Muscle layer of colon (tissue), 2 donors: ENCODE measurements around the gene MCCD1.

Experiments used
- H3K27ac ChIP-seq: one replicate; pipeline ENCODE4 v1.7.0; 2013; ENCODE audit warnings: low read depth, mild to moderate bottlenecking, low read length, moderate library complexity
- H3K27me3 ChIP-seq, 2 donors: one replicate each; pipeline ENCODE4 v1.7.0; 2013; ENCODE audit warnings: low read length in 2 of 2, mild to moderate bottlenecking in 2 of 2; ENCODE audit not compliant: insufficient read depth in 2 of 2, control insufficient read depth in 1 of 2
- H3K36me3 ChIP-seq: one replicate; pipeline ENCODE4 v1.7.0; 2013; ENCODE audit warnings: mild to moderate bottlenecking, low read length; ENCODE audit not compliant: insufficient read depth
- H3K4me1 ChIP-seq: one replicate; pipeline ENCODE4 v1.7.0; 2013; ENCODE audit warnings: mild to moderate bottlenecking, low read length; ENCODE audit not compliant: insufficient read depth
- H3K4me3 ChIP-seq, 2 donors: one replicate each; pipeline ENCODE4 v1.7.0; 2013; ENCODE audit warnings: low read length in 2 of 2, low read depth in 1 of 2, mild to moderate bottlenecking in 1 of 2, moderate library complexity in 1 of 2
- H3K9ac ChIP-seq: one replicate; pipeline ENCODE4 v1.7.0; 2013; ENCODE audit warnings: low read length
- H3K9me3 ChIP-seq: one replicate; pipeline ENCODE4 v1.7.0; 2013; ENCODE audit warnings: mild to moderate bottlenecking, low read length
- donor health status: abdominal sarcoma.
- donor health status: Adenocarcinoma of cecum.

Gene MCCD1

DNA sequence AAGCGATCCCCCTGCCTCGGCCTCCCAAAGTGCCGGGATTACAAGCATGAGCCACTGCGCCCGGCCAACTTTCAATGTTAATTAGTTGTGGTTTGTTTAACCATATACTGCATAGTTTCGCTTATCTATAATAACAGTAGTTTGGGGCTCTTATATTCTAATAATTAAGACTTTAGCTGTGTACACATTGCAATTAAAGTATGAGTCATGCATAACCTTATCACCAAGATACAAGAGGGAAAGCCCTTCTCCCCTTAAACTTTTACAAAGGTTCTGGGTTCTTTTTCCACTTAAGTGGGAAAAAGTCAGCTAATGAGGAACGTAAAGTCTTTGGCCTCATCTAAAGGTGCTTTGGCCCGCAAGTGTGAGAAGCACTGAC is 3.2 kb upstream of the MCCD1 start:
- H3K9ac ChIP-seq = no peak overlapping the region
- no peaks in the 10 kb centered on the region for H3K4me1 ChIP-seq
- H3K4me3 ChIP-seq = no peak overlapping the region
- no peaks in the 10 kb centered on the region for H3K27me3 ChIP-seq
- H3K27ac ChIP-seq = no peak overlapping the region
- H3K9me3 ChIP-seq = no peaks in the 10 kb centered on the region
- peaks cover 10% of the 10 kb centered on the region for H3K36me3 ChIP-seq

DNA sequence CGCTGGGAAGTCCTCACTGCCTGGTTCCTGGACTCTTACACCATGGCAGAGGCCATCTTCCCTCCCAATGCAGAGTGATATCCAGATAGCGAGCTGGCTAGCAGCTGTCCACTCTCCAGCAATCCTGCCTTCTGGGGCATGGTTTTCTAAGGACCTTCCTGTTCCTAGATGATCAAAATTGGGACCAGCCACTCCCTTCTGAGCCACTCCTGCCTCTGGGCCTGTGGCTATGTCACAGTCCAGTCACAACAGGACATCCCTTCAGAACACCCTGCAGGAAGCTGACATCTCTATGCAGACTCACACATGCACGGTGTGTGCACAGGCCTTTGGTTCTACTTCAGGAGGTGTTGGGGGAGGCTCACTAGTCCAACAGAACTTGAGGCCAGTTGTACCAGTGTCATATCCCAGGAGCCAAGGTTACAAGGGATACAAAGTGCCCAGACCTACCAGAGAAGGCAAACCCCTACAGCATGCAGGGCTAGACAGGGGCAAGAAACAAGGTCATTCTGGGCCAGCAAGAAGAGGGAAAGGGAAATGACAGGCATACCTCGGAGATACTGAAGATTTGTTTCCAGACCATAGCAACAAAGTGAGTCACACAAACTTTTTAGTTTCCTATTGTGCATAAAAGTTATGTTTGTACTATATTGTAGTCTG is 2.7 kb upstream of the MCCD1 start:
- Histone ChIP-seq H3K4me3 (no peak overlapping the region), H3K27me3 (no peaks in the 10 kb centered on the region), H3K4me1 (no peaks in the 10 kb centered on the region), H3K36me3 (peaks cover 15% of the 10 kb centered on the region), H3K27ac (no peak overlapping the region), H3K9ac (no peak overlapping the region), H3K9me3 (no peaks in the 10 kb centered on the region)

DNA sequence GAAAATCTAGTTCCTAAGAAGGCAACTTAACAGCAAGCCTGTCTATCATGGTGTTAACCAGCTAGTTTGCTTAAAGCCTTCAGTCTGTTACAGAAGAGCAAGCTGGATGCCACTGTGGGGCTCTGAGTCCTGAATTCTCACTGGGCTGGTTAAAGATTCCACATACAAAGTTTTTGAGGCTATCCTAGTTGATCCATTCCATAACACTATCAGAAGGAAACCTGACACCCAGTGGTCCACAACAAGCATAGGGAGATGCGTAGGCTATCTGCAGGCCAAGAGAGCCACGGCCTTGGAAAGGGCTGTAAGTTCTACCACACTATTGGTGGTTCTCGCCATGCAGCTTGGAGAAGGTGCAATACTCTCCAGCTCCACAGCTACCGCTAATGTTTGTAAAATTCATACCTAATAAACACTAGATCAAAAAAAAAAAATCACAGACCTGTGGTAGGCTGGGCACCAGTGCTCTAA is 420 bp upstream of the MCCD1 start:
- Histone ChIP-seq H3K9ac (no peak overlapping the region), H3K36me3 (peaks cover 27% of the 10 kb centered on the region), H3K4me3 (no peak overlapping the region), H3K4me1 (no peaks in the 10 kb centered on the region), H3K27ac (no peak overlapping the region), H3K9me3 (no peaks in the 10 kb centered on the region), H3K27me3 (no peaks in the 10 kb centered on the region)

- no peak overlapping the region for H3K9ac ChIP-seq
- no peaks in the 10 kb centered on the region for H3K9me3 ChIP-seq
- no peak overlapping the region for H3K4me3 ChIP-seq
- H3K27me3 ChIP-seq = no peaks in the 10 kb centered on the region
- no peaks in the 10 kb centered on the region for H3K4me1 ChIP-seq
- H3K36me3 ChIP-seq = peaks cover 39% of the 10 kb centered on the region
- H3K27ac ChIP-seq = no peak overlapping the region
Observed at GRCh38 chr6:31529329-31530150, 778 bp downstream of the MCCD1 start.

DNA sequence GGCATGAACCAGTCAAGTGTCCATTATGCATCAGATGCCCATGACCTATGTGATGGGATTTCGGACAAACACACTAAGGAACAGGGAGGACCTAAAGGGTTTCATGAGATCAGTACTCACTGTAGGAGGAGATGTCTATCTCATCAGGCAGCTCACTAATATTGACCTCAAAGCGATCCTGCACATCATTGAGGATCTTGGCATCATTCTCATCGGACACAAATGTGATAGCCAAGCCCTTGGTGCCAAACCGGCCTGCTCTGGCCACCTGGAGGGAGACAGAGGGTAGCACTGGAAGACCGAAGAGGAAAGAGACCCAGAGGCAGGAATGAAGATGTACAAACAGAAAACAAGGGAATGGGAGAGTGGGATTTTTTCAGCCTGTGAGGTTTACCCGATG is 1.9 kb downstream of the MCCD1 start:
- Histone ChIP-seq H3K9me3 (no peaks in the 10 kb centered on the region), H3K27ac (no peak overlapping the region), H3K4me1 (no peaks in the 10 kb centered on the region), H3K36me3 (peaks cover 50% of the 10 kb centered on the region), H3K9ac (no peak overlapping the region), H3K27me3 (no peaks in the 10 kb centered on the region), H3K4me3 (no peak overlapping the region)

GRCh38 chr6:31531162-31531561 is 2.4 kb downstream of the MCCD1 start:
- H3K36me3 ChIP-seq = peaks cover 55% of the 10 kb centered on the region
- no peaks in the 10 kb centered on the region for H3K9me3 ChIP-seq
- H3K27ac ChIP-seq = no peak overlapping the region
- H3K9ac ChIP-seq = no peak overlapping the region
- H3K27me3 ChIP-seq = no peaks in the 10 kb centered on the region
- H3K4me3 ChIP-seq = no peak overlapping the region
- no peaks in the 10 kb centered on the region for H3K4me1 ChIP-seq

DNA sequence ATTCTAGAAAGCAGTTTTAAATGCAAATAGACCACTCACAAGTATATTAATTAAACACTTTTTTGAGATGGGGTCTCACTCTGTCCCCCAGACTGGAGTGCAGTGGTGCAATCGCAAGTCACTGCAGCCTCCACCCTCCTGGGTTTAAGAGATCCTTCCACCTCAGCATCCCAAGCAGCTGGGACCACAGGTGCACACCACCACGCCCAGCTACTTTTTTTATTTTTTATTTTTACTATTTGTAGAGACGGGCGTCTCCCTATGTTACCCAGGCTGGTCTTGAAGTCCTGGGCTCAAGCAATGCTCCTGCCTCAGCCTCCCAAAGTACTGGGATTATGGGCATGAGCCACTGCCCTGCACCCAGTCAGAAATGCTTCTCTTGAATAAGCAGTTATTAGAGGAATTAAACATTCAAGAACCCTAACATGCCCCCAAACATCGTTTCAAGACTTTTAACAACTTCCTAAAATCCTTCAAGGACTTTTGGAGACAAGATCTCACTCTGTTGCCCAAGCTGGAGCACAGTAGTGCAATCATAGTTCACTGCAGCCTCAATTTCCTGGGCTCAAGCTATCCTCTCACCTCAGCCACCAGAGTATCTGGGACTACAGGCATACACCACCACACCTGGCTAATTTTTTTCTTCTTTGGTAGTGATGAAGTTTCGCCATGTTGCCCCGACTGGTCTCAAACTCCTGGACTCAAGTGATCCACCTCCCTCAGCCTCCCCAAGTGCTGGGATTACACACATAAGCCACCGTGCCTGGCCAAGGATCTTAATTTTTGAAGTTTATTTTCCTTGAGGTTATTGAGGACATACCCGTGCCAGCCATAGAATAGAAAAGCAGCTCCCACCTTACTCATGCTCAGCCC is 3.2 kb downstream of the MCCD1 start:
- Histone ChIP-seq H3K27me3 (no peaks in the 10 kb centered on the region), H3K4me1 (no peaks in the 10 kb centered on the region), H3K36me3 (peaks cover 62% of the 10 kb centered on the region), H3K27ac (no peak overlapping the region), H3K4me3 (no peak overlapping the region), H3K9ac (no peak overlapping the region), H3K9me3 (no peaks in the 10 kb centered on the region)

DNA sequence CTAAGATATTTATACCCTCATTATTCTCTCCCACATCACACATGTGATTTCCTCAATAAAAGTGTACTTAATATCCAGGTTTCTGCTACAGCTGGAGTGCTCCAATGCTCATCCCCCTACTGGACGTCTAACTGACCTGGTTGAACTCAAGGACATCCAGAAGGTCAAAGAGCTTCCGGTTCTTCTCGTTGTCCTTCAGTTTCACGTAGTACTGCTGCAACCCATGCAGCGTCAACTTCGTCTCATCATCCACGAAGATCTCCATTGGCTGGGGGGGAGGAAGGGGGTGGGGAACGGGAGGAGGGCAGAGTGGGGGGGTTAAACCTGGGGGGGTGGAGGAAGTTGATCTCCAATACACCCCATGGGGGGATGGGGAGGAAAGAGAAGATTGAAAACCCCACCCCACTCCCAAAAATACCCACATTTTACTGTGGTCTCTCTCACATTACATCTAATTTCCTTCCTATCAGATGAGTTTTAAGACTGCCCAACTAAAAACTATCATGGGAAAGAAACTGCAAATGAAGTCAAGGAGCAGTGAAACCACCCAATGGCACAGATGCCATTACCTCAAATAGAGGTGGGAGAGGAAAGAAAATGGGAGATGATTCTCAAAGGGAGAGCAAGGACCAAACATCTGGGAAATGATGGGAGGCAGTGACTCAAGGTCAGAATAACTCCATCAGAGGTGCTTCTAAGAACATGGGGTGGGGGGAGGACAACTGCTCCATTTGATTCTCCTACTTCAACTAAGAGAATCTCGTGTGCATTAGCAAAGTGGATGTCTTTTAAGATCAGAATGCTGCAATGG is 4.1 kb downstream of the MCCD1 start:
- Histone ChIP-seq H3K36me3 (peaks cover 66% of the 10 kb centered on the region), H3K4me3 (no peak overlapping the region), H3K9ac (no peak overlapping the region), H3K27ac (no peak overlapping the region), H3K4me1 (no peaks in the 10 kb centered on the region), H3K27me3 (no peaks in the 10 kb centered on the region), H3K9me3 (no peaks in the 10 kb centered on the region)

DNA sequence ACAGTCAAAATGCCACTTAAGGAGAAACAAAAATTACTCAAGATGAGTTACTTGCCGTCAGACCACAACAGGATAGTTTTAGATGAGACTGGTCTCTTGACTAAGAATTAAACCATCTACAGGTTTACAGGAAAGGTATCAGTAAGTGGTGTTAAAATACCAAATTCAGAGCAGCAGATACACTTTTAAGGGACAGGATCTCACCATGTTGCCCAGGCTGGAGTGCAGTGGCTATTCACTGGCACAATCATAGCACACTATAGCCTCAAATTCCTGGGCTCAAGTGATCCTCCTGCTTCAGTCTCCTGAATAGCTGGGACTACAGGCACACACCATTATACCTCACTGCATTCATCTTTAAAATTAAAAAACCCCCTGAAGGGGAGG is 4.7 kb downstream of the MCCD1 start:
- no peak overlapping the region for H3K4me3 ChIP-seq
- H3K27ac ChIP-seq = no peak overlapping the region
- H3K36me3 ChIP-seq = peaks cover 72% of the 10 kb centered on the region
- H3K9ac ChIP-seq = no peak overlapping the region
- H3K9me3 ChIP-seq = no peaks in the 10 kb centered on the region
- no peaks in the 10 kb centered on the region for H3K27me3 ChIP-seq
- H3K4me1 ChIP-seq = peaks cover 2% of the 10 kb centered on the region

GRCh38 chr6:31534011-31534410 is 5.2 kb downstream of the MCCD1 start:
- peaks cover 78% of the 10 kb centered on the region for H3K36me3 ChIP-seq
- peaks cover 8% of the 10 kb centered on the region for H3K4me1 ChIP-seq

More at GRCh38 chr6:31534011-31534410, 5.2 kb downstream of the MCCD1 start:
- Histone ChIP-seq H3K27ac (no peak overlapping the region), H3K9ac (no peak overlapping the region), H3K4me3 (no peak overlapping the region), H3K9me3 (no peaks in the 10 kb centered on the region), H3K27me3 (no peaks in the 10 kb centered on the region)
